Activated naive CD4-positive, alpha-beta T cell treated with anti-CD3 and anti-CD28 coated beads, Interleukin-2, amount 50 U/mL, for 72 hours (primary cell): ENCODE measurements around the gene OTX1. TPM values are rescaled to one million over a fixed set of nuclear protein-coding genes. Genes with fewer than 3 reads are reported as not detected.
A peak's percentile ranks its signal among the peaks of the same experiment; 100 is the strongest.
"Not testable (repeated sequence)": the region's sequence is repeated elsewhere in the genome, so short reads cannot be mapped to it uniquely, and the experiment has no call there.

Experiments
- ATAC-seq, 2 donors: fragments of 150-1000 bp; cut with Tn5 transposase; 2 replicates each; pipeline ENCODE4 v1.10.0; 2021; ENCODE audit warnings: mild to moderate bottlenecking in 2 of 2, moderate library complexity in 2 of 2
- DNase-seq, 2 donors: peaks; one replicate each; pipeline ENCODE4 v3.0.0; 2021 to 2022; ENCODE audit warnings: low spot score in 2 of 2
- H3K27ac Mint-ChIP-seq, 2 donors: one replicate each; pipeline ENCODE4 v1.8.0; 2022; ENCODE audit warnings: mild to moderate bottlenecking in 2 of 2, mixed read lengths in 2 of 2
- H3K36me3 Mint-ChIP-seq, 2 donors: one replicate each; pipeline ENCODE4 v1.8.0; 2022; ENCODE audit warnings: mixed read lengths in 2 of 2
- H3K9me3 Mint-ChIP-seq, 2 donors: one replicate each; pipeline ENCODE4 v1.8.0; 2022; ENCODE audit warnings: mixed read lengths in 2 of 2
- total RNA-seq, 2 donors: library from RNA; stranded (reverse); gene quantifications; one replicate each; pipeline ENCODE4 v1.2.3, GENCODE V29; 2022

Gene OTX1
- not detected for total RNA-seq

DNA sequence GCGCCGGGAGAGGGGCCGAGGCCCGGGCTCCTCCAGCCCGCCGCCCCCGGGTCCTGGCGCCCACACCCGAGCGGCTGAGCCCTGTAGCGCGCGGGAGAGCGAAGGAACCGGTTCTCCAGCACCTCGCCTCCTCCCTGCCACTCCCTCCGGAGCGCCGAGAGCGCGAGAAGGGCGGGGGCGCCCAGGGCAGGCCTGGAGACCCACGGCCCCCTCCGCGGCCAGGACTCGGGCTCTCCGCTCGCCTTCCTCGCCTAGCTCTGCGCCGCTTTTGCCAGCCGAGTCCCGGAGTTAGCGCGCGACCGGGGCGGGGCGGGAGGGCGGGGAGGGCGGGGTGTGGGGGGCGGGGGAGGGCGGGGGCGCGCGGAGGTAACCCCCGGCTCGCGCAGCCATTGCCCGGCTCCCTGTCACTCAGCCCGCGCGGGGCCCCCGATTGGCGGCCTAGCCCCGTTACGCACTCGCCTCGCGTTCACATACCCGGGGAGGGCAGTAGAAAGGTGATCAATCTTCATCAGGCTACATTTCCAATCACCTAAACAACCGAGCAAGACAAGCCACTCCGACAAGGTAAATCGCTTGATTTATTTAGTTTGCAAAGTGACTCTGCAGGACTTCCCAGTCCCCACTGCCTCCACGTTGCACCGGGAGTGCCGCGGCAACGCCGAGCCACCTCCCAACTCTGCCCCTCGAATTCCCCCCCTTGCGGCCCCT lies at the start of gene OTX1:
Gene OTX1 (plus strand): TSS at position 497 of the 708 bp plus-strand sequence. CDS start 2,161 bp downstream, outside the sequence.
- peak; percentile 70 to 75 for ATAC-seq
- no peak within 1 kb of the TSS for H3K27ac Mint-ChIP-seq

DNA sequence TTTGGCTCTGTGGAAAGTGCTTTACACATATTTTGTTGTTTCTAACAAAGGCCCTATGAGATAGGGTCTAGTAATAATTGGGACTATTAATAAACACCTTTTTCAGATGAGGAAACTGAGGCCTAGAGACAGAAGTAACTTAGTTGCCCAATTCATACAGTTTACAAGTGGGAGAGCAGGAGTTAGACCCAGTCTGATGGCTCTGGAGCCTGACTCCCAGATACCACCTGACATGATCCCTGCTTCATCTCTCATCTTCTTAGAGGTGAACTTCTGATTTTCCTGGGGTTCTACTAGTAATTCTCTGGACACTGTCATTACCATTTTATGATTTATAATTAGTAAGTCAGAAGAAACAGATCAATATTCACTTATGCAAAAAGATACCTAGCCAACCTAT lies 49.1 kb upstream of the OTX1 start:
- DNase-seq = no peak
- no peak for ATAC-seq

More for the DNA sequence above, at the start of gene OTX1:
- Mint-ChIP-seq H3K9me3 (no peaks in the 10 kb centered on the region), H3K36me3 (peaks cover 6 to 16% of the 10 kb centered on the region in 2 donors)
- DNase-seq = peak in 1 of 2 donors; percentile 60

GRCh38 chr2:63003351-63003750 lies 47.3 kb upstream of the OTX1 start:
- Mint-ChIP-seq H3K36me3 (no peaks in the 10 kb centered on the region), H3K9me3 (no peaks in the 10 kb centered on the region), H3K27ac (no peak overlapping the region)
- DNase-seq = no peak
- ATAC-seq = no peak

More for the DNA sequence above, 49.1 kb upstream of the OTX1 start:
- Mint-ChIP-seq H3K9me3 (no peaks in the 10 kb centered on the region), H3K27ac (no peak overlapping the region), H3K36me3 (peaks cover 0 to 6% of the 10 kb centered on the region in 2 donors)

- DNase-seq (no peak), ATAC-seq (no peak)
- Mint-ChIP-seq H3K36me3 (peaks cover 0 to 5% of the 10 kb centered on the region in 2 donors), H3K27ac (no peak overlapping the region), H3K9me3 (no peaks in the 10 kb centered on the region)
Measured at GRCh38 chr2:63007813-63008458, 42.7 kb upstream of the OTX1 start.

- Mint-ChIP-seq H3K27ac (no peak overlapping the region), H3K36me3 (peaks cover 7 to 11% of the 10 kb centered on the region in 2 donors), H3K9me3 (no peaks in the 10 kb centered on the region)
- DNase-seq (no peak), ATAC-seq (no peak)
Measured at GRCh38 chr2:63008838-63009237, 41.8 kb upstream of the OTX1 start.

- ATAC-seq = no peak
- Mint-ChIP-seq H3K9me3 (no peaks in the 10 kb centered on the region), H3K36me3 (peaks cover 7 to 11% of the 10 kb centered on the region in 2 donors), H3K27ac (no peak overlapping the region)
- DNase-seq = no peak
Measured at GRCh38 chr2:63009490-63009889, 41.1 kb upstream of the OTX1 start.

DNA sequence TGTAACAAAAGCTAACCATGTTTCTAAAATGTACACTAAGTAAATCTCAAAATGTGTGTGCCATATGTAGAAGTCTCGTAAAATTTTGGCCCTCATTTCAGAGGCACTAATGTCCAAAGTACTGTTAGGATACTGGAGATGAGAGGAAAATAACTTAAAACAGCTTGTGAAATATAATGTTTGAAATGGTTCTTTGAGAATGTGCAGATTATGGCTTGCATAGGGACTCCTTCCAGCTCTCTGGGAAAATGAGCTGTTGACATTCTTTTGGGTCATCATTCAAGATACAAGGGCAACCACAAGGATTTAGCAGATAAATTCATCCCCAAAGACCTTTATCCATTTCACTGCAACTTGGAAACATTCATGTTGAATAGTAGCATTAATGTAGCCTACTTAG lies 38.1 kb upstream of the OTX1 start:
- H3K36me3 Mint-ChIP-seq = peaks cover 7 to 11% of the 10 kb centered on the region in 2 donors
- H3K27ac Mint-ChIP-seq = no peak overlapping the region
- DNase-seq (no peak), ATAC-seq (no peak)
- H3K9me3 Mint-ChIP-seq = no peaks in the 10 kb centered on the region

DNA sequence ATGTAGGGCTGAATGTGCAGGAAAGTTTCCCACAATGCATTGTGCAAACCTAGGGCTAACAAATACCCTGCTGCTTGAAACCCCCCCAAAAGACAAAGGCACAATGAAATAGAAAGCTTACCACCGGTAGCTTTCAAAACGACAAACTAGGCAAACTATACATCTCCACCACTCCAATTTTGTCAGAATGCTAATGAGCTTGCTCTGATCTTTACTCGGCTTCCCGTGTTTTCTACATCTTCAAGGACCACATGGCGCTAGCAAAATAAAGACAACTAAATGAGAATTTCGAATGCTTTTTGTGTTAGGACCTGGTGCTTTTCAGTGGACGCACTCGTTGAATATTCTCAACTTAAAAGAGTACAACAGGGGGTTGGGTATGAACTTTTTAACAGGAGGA lies 37.2 kb upstream of the OTX1 start:
- no peaks in the 10 kb centered on the region for H3K9me3 Mint-ChIP-seq
- no peak for DNase-seq
- peaks cover 7 to 11% of the 10 kb centered on the region in 2 donors for H3K36me3 Mint-ChIP-seq
- no peak for ATAC-seq
- H3K27ac Mint-ChIP-seq = no peak overlapping the region

DNA sequence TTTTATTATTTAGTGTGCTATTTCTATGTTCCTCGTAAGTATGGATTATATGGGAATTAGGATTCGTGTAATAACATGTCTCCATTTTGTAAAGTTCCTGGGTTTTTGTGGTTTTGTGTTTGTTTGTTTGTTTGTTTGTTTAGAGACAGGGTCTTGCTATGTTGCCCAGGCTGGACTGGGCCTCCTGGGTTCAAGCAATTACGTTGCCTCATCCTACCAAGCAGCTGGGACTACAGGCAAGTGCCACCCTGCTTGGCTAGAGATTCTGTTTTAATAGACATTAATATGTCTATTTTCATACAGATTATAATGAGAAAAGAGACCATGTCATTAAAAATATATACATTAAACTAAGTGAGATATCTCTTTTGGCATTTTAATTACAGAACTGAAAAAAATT lies 35.2 kb upstream of the OTX1 start:
- no peak overlapping the region for H3K27ac Mint-ChIP-seq
- H3K9me3 Mint-ChIP-seq = no peaks in the 10 kb centered on the region
- no peak for DNase-seq
- peaks cover 7 to 11% of the 10 kb centered on the region in 2 donors for H3K36me3 Mint-ChIP-seq
- ATAC-seq = no peak

GRCh38 chr2:63018439-63018838 lies 32.2 kb upstream of the OTX1 start:
- Mint-ChIP-seq H3K36me3 (peaks cover 7 to 8% of the 10 kb centered on the region in 2 donors), H3K27ac (no peak overlapping the region), H3K9me3 (no peaks in the 10 kb centered on the region)
- DNase-seq = no peak
- no peak for ATAC-seq

DNA sequence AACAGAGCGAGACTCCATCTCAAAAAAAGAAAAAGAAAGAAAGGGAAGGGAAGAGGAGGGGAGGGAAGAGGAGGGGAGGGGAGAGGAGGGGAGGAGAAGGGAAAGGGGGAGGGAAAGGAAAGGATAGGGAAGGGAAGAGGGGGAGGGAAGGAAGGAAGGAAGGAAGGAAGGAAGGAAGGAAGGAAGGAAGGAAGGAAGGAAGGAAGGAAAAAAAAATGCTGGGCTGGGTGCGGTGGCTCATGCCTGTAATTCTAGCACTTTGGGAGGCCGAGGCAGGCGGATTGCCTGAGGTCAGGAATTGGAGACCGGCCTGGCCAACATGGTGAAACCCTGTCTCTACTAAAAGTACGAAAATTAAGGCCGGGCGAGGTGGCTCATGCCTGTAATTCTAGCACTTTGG lies 30.9 kb upstream of the OTX1 start:
- DNase-seq, H3K9me3 Mint-ChIP-seq, ATAC-seq, H3K36me3 Mint-ChIP-seq, H3K27ac Mint-ChIP-seq: not testable (repeated sequence)

DNA sequence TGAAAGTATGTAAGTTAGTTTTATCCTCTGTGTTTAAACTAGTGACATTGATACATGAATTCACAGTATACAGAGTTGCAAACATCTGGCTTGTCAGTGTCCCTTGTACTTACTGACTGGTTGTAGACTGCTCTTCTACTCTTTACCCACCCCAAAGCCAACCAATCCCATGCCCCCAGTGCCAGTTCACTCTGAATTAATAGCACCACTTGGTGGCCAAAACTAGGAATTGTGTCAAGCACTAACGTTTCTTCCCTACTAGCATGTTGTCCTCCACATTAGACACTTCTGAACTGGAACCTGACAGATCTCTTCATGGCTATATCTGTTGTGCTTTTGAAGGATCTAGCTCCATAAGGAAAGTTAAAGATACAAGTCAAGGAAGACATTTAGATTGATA lies 27.2 kb upstream of the OTX1 start:
- H3K9me3 Mint-ChIP-seq = no peaks in the 10 kb centered on the region
- H3K36me3 Mint-ChIP-seq = peaks cover 4 to 17% of the 10 kb centered on the region in 2 donors
- ATAC-seq (no peak), DNase-seq (no peak)
- H3K27ac Mint-ChIP-seq = no peak overlapping the region

- DNase-seq (no peak), ATAC-seq (no peak)
- no peak overlapping the region for H3K27ac Mint-ChIP-seq
- H3K9me3 Mint-ChIP-seq = no peaks in the 10 kb centered on the region
- peaks cover 3 to 17% of the 10 kb centered on the region in 2 donors for H3K36me3 Mint-ChIP-seq
Measured at GRCh38 chr2:63027220-63027619, 23.4 kb upstream of the OTX1 start.

DNA sequence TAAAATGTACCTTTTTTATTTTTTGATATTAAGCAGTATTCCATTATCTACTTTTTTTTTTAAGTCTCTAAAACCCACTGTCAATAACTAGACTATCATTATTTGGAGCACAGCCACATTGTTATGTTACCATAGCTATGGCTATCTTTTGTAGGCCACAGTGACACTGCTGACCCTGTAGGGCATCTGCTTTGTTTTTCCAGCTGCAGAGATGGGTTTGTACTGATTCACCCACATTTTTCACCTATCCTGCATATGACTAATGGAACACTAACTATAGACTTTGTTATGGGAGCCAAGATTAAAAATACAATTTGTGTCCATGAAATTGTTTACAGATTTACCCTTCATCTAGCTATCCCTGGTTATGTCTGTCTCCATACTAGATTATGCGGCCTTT lies 21.6 kb upstream of the OTX1 start:
- DNase-seq (no peak), ATAC-seq (no peak)
- Mint-ChIP-seq H3K9me3 (no peaks in the 10 kb centered on the region), H3K27ac (no peak overlapping the region), H3K36me3 (peaks cover 0 to 17% of the 10 kb centered on the region in 2 donors)

DNA sequence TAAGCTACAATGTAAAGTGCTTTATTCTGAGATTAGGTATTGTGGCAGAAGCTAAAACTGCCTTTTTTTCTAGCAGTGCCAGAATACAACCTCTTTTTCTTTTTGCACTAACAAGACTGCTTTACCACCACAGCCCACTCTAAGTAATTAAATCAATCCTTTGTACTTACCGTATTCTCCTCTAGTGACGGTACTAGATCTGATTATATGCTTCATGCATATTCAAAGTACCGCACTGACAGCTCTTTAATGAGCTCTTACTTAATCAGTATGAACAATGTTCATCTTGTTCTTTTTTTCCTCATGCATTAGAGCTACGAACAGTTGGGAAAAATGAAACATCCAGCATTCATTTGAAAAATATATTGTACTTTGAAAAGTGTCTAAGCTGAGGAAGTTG lies 16.1 kb upstream of the OTX1 start:
- ATAC-seq = no peak
- no peak overlapping the region for H3K27ac Mint-ChIP-seq
- DNase-seq = no peak
- peaks cover 0 to 7% of the 10 kb centered on the region in 2 donors for H3K36me3 Mint-ChIP-seq
- no peaks in the 10 kb centered on the region for H3K9me3 Mint-ChIP-seq

DNA sequence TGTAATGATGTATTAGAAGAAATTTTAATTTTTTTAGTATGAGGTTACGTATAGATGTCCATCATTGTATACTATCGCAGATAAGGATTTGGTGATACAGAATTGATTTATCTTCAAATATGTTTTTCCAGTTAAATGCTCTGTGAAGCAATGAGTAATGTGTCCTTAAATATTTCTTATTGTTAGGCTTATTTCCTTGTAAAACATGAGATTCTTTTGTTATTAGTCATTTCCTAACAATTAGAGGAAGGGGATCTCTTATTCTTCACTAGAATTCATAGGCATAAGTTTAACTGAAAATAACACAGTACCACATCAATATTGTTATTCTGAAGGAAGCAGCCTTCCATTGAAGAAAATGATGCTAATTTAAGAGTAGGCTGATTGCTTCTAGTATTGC lies 15.5 kb upstream of the OTX1 start:
- ATAC-seq (no peak), DNase-seq (no peak)
- Mint-ChIP-seq H3K9me3 (no peaks in the 10 kb centered on the region), H3K36me3 (peaks cover 0 to 6% of the 10 kb centered on the region in 2 donors), H3K27ac (no peak overlapping the region)

DNA sequence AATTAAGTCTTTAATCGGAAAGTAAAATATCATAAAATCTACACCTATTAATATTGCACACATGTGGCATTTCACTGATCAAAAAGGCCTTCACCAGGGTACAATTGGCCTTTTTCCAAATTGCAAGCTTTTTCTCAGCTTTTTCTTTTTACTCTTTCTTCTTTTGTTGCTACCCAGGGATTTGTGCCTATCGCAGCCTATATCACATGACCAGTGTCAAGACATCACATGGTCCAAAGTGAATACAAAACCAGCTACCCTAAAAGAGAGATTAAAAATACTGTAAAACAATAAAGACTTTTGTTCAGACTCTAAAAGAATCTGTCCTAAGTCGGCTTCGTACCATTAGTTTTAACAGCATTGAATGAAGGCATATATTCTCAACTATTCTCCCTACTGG lies 15.0 kb upstream of the OTX1 start:
- Mint-ChIP-seq H3K9me3 (no peaks in the 10 kb centered on the region), H3K27ac (no peak overlapping the region), H3K36me3 (peaks cover 0 to 6% of the 10 kb centered on the region in 2 donors)
- DNase-seq (no peak), ATAC-seq (no peak)

- ATAC-seq (no peak), DNase-seq (no peak)
- H3K27ac Mint-ChIP-seq = no peak overlapping the region
- H3K36me3 Mint-ChIP-seq = peaks cover 0 to 6% of the 10 kb centered on the region in 2 donors
- no peaks in the 10 kb centered on the region for H3K9me3 Mint-ChIP-seq
Measured at GRCh38 chr2:63038034-63038433, 12.6 kb upstream of the OTX1 start.
